Erythroblast (primary cell): ENCODE data around the gene MRPL10.

ENCODE experiments used
- GATA1 ChIP-seq: IDR thresholded peaks from 2 replicates; pipeline ENCODE4 v1.6.1; 2011; ENCODE audit warnings: low read depth, mild to moderate bottlenecking, control low read depth, low read length, moderate library complexity
- POLR2A ChIP-seq: IDR thresholded peaks from 2 replicates; pipeline ENCODE4 v1.6.1; 2011; ENCODE audit warnings: mild to moderate bottlenecking, low read length

- no peak for TF ChIP-seq POLR2A
- no peak for TF ChIP-seq GATA1
These were observed 48.6 kb upstream of the MRPL10 start for GRCh38 chr17:47879776-47880454.
